Measurements from ENCODE around the gene GPR17. TPM values are rescaled to one million over a fixed set of nuclear protein-coding genes. Genes with fewer than 3 reads are reported as not detected.

GPR17 gene
- total RNA-seq, 1 experiment from 2014 or later: 0.35 TPM

GRCh38 chr2:127634066-127634617, 11.8 kb upstream of the GPR17 start:
- DNase-seq: no peak
- Histone ChIP-seq H3K4me1 (ENCODE audit: insufficient read depth, low read length) (no peaks in the 10 kb centered on the region; the same call in 1 of the 2 replicates), H4K8ac (replicated peaks; ENCODE audit: insufficient read length, low read depth, low read length) (no peak overlapping the region), H2BK20ac (ENCODE audit: low read depth, low read length, poor library complexity, severe bottlenecking) (no peak overlapping the region), H3K4ac (ENCODE audit: low read depth, low read length) (no peak overlapping the region), H2AK5ac (ENCODE audit: insufficient read length, low read length) (no peak overlapping the region), H3K23me2 (ENCODE audit: insufficient read length, low read depth, low read length, poor library complexity, severe bottlenecking) (no peaks in the 10 kb centered on the region), H2BK12ac (ENCODE audit: insufficient read length, low read depth, low read length) (no peak overlapping the region), H3K79me2 (ENCODE audit: insufficient read depth, low read length) (no peaks in the 10 kb centered on the region), H2BK120ac (ENCODE audit: low read depth, low read length, poor library complexity, severe bottlenecking) (no peak overlapping the region), H3T11ph (ENCODE audit: low read length) (no peak overlapping the region), H3K9me3 (ENCODE audit: control insufficient read depth, low read depth, low read length) (no peaks in the 10 kb centered on the region), H2BK5ac (ENCODE audit: insufficient read length, low read length) (no peak overlapping the region), H2BK15ac (ENCODE audit: low read depth, low read length) (no peak overlapping the region), H3K56ac (ENCODE audit: insufficient read length, low read depth, low read length) (no peak overlapping the region), H3K27ac (ENCODE audit: insufficient read length, low read depth, low read length) (no peak overlapping the region), H3K27me3 (ENCODE audit: insufficient read depth, low read length) (no peaks in the 10 kb centered on the region), H3K18ac (ENCODE audit: insufficient read length, low read depth, low read length) (no peak overlapping the region), H4K5ac (ENCODE audit: insufficient read length, low read depth, low read length) (no peak overlapping the region), H3K9ac (ENCODE audit: extremely low read depth, insufficient read length, low read length) (no peak overlapping the region), H3K4me2 (ENCODE audit: insufficient read depth, insufficient read length, low read length) (no peak overlapping the region), H3K14ac (ENCODE audit: insufficient read depth, low read length) (no peak overlapping the region; the same call in 1 of the 2 replicates), H3K23ac (ENCODE audit: insufficient read length, low read depth, low read length) (no peak overlapping the region), H4K20me1 (ENCODE audit: control insufficient read depth, insufficient read depth, insufficient read length) (no peaks in the 10 kb centered on the region), H3K79me1 (ENCODE audit: insufficient read depth, low read depth, low read length, poor library complexity, severe bottlenecking) (no peaks in the 10 kb centered on the region), H4K91ac (ENCODE audit: insufficient read length, low read depth, low read length) (no peak overlapping the region), H2AFZ (ENCODE audit: low read length) (no peak overlapping the region)
- no peaks in the 10 kb centered on the region for H3K27me3 Mint-ChIP-seq (ENCODE audit: low read depth)
- no peaks in the 10 kb centered on the region for H3K36me3 Mint-ChIP-seq (ENCODE audit: insufficient read depth in 1 of 3, low read depth in 3 of 3)
- no peak overlapping the region for H3K4me3 Mint-ChIP-seq
- no peak overlapping the region for H3K27ac Mint-ChIP-seq
- no CpG with 5 or more reads among the region's 16 CpGs for WGBS (ENCODE audit: extremely low coverage, insufficient read length, low lambda C conversion rate)
- no peak for TF ChIP-seq CTCF (conservative IDR thresholded peaks at IDR 0.05)
- H3K4me1 Mint-ChIP-seq: peaks cover 8% of the 10 kb centered on the region in 2 experiments
- no peaks in the 10 kb centered on the region for H3K9me3 Mint-ChIP-seq

Measured in H9 (cell line).